GM23338 (cell line): ENCODE measurements around the gene PLAGL1. TPM values are rescaled to one million over a fixed set of nuclear protein-coding genes. Genes with fewer than 3 reads are reported as not detected.

ENCODE experiments used
- EZH2phosphoT487 ChIP-seq: fragments of 200-600 bp; sonication (generic); IDR thresholded peaks from one replicate; pipeline ENCODE4 v1.8.1; 2018; ENCODE audit warnings: antibody characterized with exemption; ENCODE audit not compliant: unreplicated experiment
- POLR2AphosphoS5 ChIP-seq: IDR thresholded peaks from 2 replicates; pipeline ENCODE4 v1.6.1; 2016; ENCODE audit warnings: antibody characterized with exemption, low read depth
- ZNF462 ChIP-seq: fragments of 250-450 bp; sonication (Bioruptor Pico); IDR thresholded peaks from 2 replicates; pipeline ENCODE4 v1.5.0; 2020; ENCODE audit warnings: mild to moderate bottlenecking, moderate library complexity
- polyA plus RNA-seq: library from polyadenylated mRNA; unstranded; fragments of >200 nt; fragmentation: Nextera tagmentation; extraction: Ambion mirVana; gene quantifications from 2 replicates; pipeline ENCODE4 v1.2.1, GENCODE V29; 2016
- total RNA-seq: library from RNA; depleted of rRNA; stranded (reverse); fragments of >200 nt; shearing (Covaris generic); gene quantifications from 2 replicates; pipeline ENCODE4 v1.2.3, GENCODE V29; 2014
- TF ChIP-seq, protein P1 (sequence below), 2 experiments: fragments of 200-600 bp in 1 of 2; sonication (generic) in 1 of 2; conservative IDR thresholded peaks; 2 replicates each; pipeline versions ENCODE4 v1.5.1 to v1.6.1; 2016 to 2017; ENCODE audit warnings: antibody characterized with exemption in 2 of 2, low read depth in 2 of 2, mild to moderate bottlenecking in 2 of 2, moderate library complexity in 1 of 2
- TF ChIP-seq, protein P2 (sequence below): IDR thresholded peaks from one replicate; pipeline ENCODE4 v1.6.1; 2018; ENCODE audit warnings: antibody characterized with exemption; ENCODE audit not compliant: unreplicated experiment
- TF ChIP-seq, protein P3 (sequence below): IDR thresholded peaks from 2 replicates; pipeline ENCODE4 v1.6.1; 2016; ENCODE audit warnings: antibody characterized with exemption

The PLAGL1 gene
- total and polyA plus RNA-seq, 2 experiments from 2014 or later = 0.90 to 1.7 TPM

- TF ChIP-seq ZNF462 (no peak), EZH2phosphoT487 (no peak), POLR2AphosphoS5 (no peak)
- TF ChIP-seq, protein P1, sequence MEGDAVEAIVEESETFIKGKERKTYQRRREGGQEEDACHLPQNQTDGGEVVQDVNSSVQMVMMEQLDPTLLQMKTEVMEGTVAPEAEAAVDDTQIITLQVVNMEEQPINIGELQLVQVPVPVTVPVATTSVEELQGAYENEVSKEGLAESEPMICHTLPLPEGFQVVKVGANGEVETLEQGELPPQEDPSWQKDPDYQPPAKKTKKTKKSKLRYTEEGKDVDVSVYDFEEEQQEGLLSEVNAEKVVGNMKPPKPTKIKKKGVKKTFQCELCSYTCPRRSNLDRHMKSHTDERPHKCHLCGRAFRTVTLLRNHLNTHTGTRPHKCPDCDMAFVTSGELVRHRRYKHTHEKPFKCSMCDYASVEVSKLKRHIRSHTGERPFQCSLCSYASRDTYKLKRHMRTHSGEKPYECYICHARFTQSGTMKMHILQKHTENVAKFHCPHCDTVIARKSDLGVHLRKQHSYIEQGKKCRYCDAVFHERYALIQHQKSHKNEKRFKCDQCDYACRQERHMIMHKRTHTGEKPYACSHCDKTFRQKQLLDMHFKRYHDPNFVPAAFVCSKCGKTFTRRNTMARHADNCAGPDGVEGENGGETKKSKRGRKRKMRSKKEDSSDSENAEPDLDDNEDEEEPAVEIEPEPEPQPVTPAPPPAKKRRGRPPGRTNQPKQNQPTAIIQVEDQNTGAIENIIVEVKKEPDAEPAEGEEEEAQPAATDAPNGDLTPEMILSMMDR (conservative IDR thresholded peaks at IDR 0.05; ENCODE audit: low read depth in 2 of 2) = no peak
- TF ChIP-seq, protein P2, sequence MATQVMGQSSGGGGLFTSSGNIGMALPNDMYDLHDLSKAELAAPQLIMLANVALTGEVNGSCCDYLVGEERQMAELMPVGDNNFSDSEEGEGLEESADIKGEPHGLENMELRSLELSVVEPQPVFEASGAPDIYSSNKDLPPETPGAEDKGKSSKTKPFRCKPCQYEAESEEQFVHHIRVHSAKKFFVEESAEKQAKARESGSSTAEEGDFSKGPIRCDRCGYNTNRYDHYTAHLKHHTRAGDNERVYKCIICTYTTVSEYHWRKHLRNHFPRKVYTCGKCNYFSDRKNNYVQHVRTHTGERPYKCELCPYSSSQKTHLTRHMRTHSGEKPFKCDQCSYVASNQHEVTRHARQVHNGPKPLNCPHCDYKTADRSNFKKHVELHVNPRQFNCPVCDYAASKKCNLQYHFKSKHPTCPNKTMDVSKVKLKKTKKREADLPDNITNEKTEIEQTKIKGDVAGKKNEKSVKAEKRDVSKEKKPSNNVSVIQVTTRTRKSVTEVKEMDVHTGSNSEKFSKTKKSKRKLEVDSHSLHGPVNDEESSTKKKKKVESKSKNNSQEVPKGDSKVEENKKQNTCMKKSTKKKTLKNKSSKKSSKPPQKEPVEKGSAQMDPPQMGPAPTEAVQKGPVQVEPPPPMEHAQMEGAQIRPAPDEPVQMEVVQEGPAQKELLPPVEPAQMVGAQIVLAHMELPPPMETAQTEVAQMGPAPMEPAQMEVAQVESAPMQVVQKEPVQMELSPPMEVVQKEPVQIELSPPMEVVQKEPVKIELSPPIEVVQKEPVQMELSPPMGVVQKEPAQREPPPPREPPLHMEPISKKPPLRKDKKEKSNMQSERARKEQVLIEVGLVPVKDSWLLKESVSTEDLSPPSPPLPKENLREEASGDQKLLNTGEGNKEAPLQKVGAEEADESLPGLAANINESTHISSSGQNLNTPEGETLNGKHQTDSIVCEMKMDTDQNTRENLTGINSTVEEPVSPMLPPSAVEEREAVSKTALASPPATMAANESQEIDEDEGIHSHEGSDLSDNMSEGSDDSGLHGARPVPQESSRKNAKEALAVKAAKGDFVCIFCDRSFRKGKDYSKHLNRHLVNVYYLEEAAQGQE = no peak
- TF ChIP-seq, protein P3, sequence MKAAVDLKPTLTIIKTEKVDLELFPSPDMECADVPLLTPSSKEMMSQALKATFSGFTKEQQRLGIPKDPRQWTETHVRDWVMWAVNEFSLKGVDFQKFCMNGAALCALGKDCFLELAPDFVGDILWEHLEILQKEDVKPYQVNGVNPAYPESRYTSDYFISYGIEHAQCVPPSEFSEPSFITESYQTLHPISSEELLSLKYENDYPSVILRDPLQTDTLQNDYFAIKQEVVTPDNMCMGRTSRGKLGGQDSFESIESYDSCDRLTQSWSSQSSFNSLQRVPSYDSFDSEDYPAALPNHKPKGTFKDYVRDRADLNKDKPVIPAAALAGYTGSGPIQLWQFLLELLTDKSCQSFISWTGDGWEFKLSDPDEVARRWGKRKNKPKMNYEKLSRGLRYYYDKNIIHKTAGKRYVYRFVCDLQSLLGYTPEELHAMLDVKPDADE = no peak
Observed at GRCh38 chr6:144036835-144037195, 28.8 kb upstream of the PLAGL1 start (continued).
